GM20000 (cell line): ENCODE results near the gene PDIA2.

ENCODE experiments used
- DNase-seq: peaks from one replicate; pipeline ENCODE4 v3.0.0; 2012; ENCODE audit warnings: low spot score
- CTCF ChIP-seq: IDR thresholded peaks from 2 replicates; pipeline ENCODE4 v1.5.1; 2012; ENCODE audit warnings: mild to moderate bottlenecking, control low read depth; ENCODE audit errors: extremely low read depth, missing control alignments

Gene PDIA2

GRCh38 chr16:270381-271255 lies 12.3 kb upstream of the PDIA2 start:
- no peak for TF ChIP-seq CTCF
- DNase-seq: no peak

DNA sequence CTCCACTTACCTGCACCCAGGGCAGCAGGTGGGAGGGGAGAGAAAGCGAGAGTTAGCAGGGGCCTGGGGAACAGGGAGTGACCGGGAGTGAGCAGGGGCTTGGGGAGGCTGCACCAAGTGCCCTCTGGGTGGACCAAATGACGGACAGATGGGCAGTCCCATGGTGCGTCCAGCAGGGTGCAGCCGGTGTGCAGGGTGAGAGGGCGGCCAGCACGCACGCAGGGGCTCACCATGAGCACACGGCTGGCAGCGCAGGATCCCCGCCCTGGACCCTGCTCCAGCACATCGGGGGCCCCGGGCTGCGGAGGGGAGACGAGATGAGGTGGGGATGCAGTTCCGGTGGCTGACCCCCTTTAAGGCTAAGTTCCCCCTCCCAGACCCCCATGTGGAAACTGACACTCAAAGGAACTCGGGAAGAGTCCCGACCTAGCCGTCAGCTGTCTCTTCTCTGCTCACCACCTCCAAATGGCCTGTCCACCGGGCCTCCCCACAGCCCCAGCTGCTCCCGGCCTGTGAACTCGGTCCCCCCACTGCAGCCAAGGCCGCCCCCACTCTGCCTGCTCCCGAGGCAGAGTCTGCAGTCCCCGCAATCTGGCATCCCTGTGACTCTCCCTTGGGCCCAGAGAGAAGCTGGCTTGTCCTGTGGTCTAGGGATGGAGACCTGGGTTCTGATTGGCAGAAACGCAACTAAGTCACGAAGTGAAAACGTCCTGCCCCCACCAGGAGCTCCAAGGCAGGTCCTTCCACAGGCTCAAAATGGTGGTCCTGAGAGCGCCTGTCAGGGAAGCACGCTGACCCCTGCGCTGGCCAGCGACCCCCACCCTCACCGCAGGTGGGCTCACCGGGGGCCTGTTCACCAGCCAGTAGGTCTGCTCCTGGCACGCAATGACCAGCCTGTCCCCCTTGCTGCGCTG lies 10.1 kb upstream of the PDIA2 start:
- TF ChIP-seq CTCF: no peak
- no peak for DNase-seq

DNA sequence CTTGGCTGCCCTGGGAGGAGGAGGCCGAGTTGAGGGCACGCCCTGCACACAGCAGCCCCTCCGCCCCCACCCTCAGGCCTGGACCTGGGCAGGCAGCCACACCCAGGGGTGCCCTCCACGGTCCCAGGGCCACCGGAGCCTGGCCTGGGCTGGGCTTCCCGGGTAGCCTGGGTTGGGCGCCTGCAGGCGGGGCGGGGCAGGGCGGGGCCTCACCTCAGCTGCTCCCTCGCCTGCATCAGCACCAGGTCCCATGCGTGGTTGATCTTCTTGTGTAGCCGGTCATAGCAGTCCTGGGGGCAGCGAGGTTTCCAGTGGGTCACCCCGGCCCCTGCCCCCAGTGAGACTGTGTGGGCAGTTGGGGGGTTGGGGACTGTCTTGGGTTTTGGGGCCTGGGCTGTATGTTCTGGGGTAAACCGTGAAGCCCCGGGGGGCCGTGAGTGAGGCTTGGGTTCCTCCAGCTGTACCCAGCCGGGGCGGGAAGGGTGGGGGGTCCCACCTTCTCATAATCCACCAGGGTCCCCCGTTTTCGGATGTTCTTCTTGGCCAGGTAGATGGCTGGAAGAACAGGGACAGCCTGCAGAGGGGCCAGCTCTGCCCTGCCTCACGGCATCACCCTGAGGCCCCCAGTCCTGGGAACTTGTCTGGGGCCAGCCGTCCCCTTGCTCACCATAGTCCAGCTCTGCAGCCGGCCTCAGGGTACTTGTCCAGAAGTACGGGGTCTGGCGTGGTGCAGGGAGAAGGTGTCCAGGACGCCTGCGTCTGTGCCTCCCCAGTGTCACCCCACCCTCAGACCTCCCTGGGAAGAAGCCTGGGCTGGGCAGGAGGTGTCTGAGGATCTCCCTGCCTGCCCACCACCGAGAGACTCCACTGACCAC lies 9.2 kb upstream of the PDIA2 start:
- no peak for DNase-seq
- TF ChIP-seq CTCF: no peak

- no peak for DNase-seq
- TF ChIP-seq CTCF: no peak
Observed at GRCh38 chr16:275041-275641, 7.8 kb upstream of the PDIA2 start.

DNA sequence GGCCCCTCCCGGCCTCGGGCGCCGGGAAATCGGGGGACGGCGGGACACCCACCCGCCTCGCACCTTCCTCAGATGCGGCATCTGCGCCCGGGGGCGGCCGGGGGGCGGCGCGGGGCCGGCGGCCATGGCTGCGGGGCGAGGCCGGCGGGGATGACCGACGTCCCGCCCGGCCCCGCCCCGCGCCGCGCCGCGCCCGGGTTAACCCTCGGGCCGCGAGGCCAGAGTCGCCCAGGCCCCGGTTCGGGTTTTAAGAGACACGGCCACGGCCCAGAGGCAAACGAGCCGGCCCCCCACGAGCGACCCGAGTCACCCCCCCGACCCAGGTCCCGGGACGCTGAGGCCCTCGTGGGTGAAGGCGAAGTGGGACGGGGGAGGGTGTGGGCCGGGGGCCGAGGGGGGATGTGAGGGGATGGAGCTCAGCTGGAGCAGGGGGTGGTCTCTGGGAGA lies 7.2 kb upstream of the PDIA2 start, which contains the start of gene RGS11:
RGS11 (minus strand) TSS at position 159 of the 447 bp plus-strand sequence; CDS start at position 126, 33 bp downstream.
- DNase-seq: no peak
- TF ChIP-seq CTCF: no peak

DNA sequence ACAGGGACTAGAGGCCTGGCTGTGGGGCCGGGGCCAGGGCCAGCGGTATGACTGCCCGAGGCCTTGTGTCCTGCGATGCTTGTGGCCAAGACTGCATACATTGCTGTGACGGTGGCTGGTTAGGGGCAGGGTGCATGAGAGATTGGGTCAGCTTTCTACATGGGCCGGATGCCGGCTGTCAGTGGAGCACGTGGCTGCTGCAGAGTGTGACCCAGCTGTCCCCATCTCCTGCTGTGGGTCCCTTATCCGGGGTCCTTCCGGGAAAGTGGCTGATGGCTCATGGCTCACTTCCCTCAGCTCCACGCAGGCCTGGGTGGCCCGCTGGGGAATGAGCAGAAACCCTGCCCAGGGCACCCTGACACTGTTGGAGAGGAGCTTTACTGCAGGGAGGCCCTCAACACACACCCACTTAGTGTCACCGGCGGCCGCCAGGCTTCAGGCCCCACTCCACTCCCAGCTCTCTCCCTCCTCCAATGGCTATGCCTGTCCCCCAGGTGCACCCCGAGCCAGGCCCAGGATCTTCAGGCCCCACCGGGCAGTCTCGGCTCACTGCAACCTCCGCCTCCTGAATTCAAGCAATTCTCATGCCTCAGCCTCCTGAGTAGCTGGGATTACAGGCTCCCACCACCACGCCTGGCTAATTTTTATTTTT lies 6.4 kb upstream of the PDIA2 start:
- no peak for DNase-seq
- no peak for TF ChIP-seq CTCF
